ENCODE data around the gene WDR35.

GRCh38 chr2:20001361-20001863, 11.5 kb upstream of the WDR35 start:
- no peak for TF ChIP-seq CTCF (IDR thresholded peaks at IDR 0.05; ENCODE audit: borderline replicate concordance, extremely low read depth, low read length, poor library complexity, severe bottlenecking)
- no peak for TF ChIP-seq EZH2 (IDR thresholded peaks at IDR 0.05; ENCODE audit: borderline replicate concordance, low read depth, low read length, severe bottlenecking)

Measured in DND-41 (cell line).